Colonic mucosa (tissue), 4 donors: ENCODE results near the gene HDLBP. TPM values are rescaled to one million over a fixed set of nuclear protein-coding genes. Genes with fewer than 3 reads are reported as not detected.
"Not testable (repeated sequence)": the region's sequence is repeated elsewhere in the genome, so short reads cannot be mapped to it uniquely, and the experiment has no call there.

Experiments
- DNase-seq: peaks from one replicate; pipeline ENCODE4 v3.0.0-alpha.2; 2020
- H3K27ac ChIP-seq: fragments of 200-600 bp; one replicate; pipeline ENCODE4 v1.8.0; 2021
- H3K27me3 ChIP-seq: fragments of 200-600 bp; one replicate; pipeline ENCODE4 v1.8.0; 2021
- H3K36me3 ChIP-seq: fragments of 200-600 bp; one replicate; pipeline ENCODE4 v1.8.0; 2021
- H3K4me1 ChIP-seq: fragments of 200-600 bp; one replicate; pipeline ENCODE4 v1.8.0; 2021; ENCODE audit warnings: mild to moderate bottlenecking
- H3K4me3 ChIP-seq: fragments of 200-600 bp; one replicate; pipeline ENCODE4 v1.8.0; 2021
- H3K9ac ChIP-seq, 2 donors: one replicate each; pipeline ENCODE4 v1.7.0; 2013; ENCODE audit warnings: control low read depth in 2 of 2, low read depth in 2 of 2, low read length in 2 of 2
- H3K9me3 ChIP-seq: fragments of 200-600 bp; one replicate; pipeline ENCODE4 v1.8.0; 2021
- intact Hi-C: fragments of 100-400 bp; cut with DNase I; formaldehyde crosslinking; loops from one replicate; pipeline ENCODE4 v1.14.1; 2022
- total RNA-seq, 2 donors: library from RNA; stranded (reverse); fragmentation: NEBNext Ultra II Directional in 1 of 2; extraction: Animal tissue kit (Norgen Biotek cat#: 25700) in 1 of 2; gene quantifications; one replicate each; pipeline ENCODE4 v1.2.1, GENCODE V29; 2021
- TF ChIP-seq, protein P1 (sequence below): fragments of 200-600 bp; IDR thresholded peaks from one replicate; pipeline ENCODE4 v1.8.0; 2022; ENCODE audit warnings: antibody characterized with exemption, mild to moderate bottlenecking
- donor health status: healthy.
- donor health status: DM: no; HTN: no; CAD: no.
- donor health status: DM: no; HTN: no; CAD: no.

Gene HDLBP
- total RNA-seq, 2 donors from 2014 or later: 483 to 625 TPM

DNA sequence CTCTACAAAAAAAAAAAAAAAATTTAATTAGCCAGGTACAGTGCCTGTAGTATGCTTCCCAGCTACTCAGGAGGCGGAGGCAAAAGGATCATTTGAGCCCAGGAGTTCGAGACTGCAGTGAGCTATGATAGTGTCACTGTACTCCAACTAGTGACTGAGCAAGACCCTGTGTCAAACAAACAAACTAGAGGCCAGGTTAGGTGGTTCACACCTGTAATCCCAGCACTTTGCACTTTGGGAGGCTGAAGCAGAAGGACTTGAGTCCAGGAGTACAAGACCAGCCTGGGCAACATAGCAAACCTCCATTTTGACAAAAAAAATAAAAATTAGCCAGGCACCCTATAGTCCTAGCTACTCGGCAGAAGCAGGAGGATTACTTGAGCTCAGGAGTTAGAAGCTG is 13.4 kb downstream of the HDLBP start:
- H3K9me3 ChIP-seq: no peaks in the 10 kb centered on the region
- H3K27ac ChIP-seq: no peak overlapping the region
- H3K27me3 ChIP-seq: no peaks in the 10 kb centered on the region
- TF ChIP-seq, protein P1, sequence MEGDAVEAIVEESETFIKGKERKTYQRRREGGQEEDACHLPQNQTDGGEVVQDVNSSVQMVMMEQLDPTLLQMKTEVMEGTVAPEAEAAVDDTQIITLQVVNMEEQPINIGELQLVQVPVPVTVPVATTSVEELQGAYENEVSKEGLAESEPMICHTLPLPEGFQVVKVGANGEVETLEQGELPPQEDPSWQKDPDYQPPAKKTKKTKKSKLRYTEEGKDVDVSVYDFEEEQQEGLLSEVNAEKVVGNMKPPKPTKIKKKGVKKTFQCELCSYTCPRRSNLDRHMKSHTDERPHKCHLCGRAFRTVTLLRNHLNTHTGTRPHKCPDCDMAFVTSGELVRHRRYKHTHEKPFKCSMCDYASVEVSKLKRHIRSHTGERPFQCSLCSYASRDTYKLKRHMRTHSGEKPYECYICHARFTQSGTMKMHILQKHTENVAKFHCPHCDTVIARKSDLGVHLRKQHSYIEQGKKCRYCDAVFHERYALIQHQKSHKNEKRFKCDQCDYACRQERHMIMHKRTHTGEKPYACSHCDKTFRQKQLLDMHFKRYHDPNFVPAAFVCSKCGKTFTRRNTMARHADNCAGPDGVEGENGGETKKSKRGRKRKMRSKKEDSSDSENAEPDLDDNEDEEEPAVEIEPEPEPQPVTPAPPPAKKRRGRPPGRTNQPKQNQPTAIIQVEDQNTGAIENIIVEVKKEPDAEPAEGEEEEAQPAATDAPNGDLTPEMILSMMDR: no peak
- H3K9ac ChIP-seq: no peak overlapping the region
- no peak for DNase-seq
- intact Hi-C loops: no loop called here
- no peaks in the 10 kb centered on the region for H3K4me1 ChIP-seq
- no peaks in the 10 kb centered on the region for H3K36me3 ChIP-seq
- no peak overlapping the region for H3K4me3 ChIP-seq

DNA sequence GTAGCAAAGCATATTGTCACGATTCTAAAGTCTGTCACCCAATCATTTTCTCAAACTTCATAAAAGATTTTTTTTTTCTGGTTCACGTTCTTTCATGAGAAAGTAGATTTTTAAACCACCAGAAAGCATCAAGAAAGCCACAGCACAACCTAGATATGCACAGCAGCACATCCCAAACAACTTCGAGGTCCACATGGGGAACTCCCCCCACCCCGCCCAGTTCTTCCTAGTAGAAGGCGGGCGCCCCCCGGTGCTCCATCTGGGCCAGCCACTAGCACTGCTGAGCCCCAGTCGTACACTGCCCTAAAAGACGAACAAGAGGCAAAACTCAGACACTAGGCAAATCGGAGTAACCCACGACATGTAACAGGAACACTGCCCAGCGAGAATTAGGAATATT is 15.5 kb downstream of the HDLBP start:
- Histone ChIP-seq H3K36me3 (no peaks in the 10 kb centered on the region), H3K27ac (no peak overlapping the region), H3K9me3 (no peaks in the 10 kb centered on the region), H3K27me3 (no peaks in the 10 kb centered on the region), H3K9ac (no peak overlapping the region), H3K4me3 (no peak overlapping the region), H3K4me1 (no peaks in the 10 kb centered on the region)
- TF ChIP-seq, protein P1: no peak
- intact Hi-C loops: no loop called here
- no peak for DNase-seq

DNA sequence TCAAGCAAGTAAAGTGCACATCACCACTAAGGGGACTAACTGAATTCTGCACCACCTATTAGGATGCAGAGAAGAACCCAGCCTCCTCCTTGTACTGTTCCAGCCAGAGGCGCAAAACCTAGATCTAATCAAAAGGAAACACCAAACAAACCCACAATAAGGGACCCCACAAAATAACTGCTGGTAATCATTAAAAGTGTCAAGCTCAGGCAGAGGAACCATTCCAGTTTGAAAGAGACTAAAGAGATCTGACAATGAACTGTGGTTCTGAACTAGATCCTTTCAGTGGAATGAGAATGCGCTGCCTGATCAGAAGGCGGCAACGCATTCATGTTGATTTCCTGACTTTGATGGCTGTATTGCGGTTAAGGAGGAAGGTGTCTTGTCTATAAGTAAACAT is 16.8 kb downstream of the HDLBP start:
- H3K27me3 ChIP-seq: no peaks in the 10 kb centered on the region
- TF ChIP-seq, protein P1: no peak
- no peak overlapping the region for H3K4me3 ChIP-seq
- H3K27ac ChIP-seq: no peak overlapping the region
- no peaks in the 10 kb centered on the region for H3K9me3 ChIP-seq
- no peak for DNase-seq
- no peak overlapping the region for H3K9ac ChIP-seq
- no peaks in the 10 kb centered on the region for H3K36me3 ChIP-seq
- intact Hi-C loops: no loop called here
- H3K4me1 ChIP-seq: no peaks in the 10 kb centered on the region

- H3K27ac ChIP-seq: no peak overlapping the region
- no peaks in the 10 kb centered on the region for H3K36me3 ChIP-seq
- H3K27me3 ChIP-seq: no peaks in the 10 kb centered on the region
- TF ChIP-seq, protein P1: no peak
- no peaks in the 10 kb centered on the region for H3K9me3 ChIP-seq
- DNase-seq: no peak
- no peaks in the 10 kb centered on the region for H3K4me1 ChIP-seq
- intact Hi-C loops: no loop called here
- no peak overlapping the region for H3K9ac ChIP-seq
- H3K4me3 ChIP-seq: no peak overlapping the region
Observed at GRCh38 chr2:241296767-241297166, 18.7 kb downstream of the HDLBP start.

- H3K9me3 ChIP-seq: no peaks in the 10 kb centered on the region
Observed at GRCh38 chr2:241295326-241296095, 20.0 kb downstream of the HDLBP start.

DNA sequence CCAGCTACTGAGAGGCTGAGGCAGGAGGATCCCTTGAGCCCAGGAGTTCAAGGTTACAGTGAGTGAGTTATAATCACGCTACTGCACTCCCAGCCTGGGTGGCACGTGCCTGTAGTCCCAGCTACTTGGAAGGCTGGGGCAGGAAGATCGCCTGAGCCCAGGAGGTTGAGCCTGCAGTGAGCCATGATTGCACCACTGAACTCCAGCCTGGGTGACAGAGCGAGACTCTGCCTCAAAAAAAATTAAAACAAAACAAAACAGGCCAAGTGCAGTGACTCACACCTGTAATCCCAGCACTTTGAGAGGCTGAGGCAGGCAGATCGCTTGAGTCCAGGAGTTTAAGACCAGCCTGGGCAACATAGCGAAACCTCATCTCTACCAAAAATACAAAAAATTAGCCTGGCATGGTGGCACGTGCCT is 22.1 kb downstream of the HDLBP start:
- H3K27ac ChIP-seq, DNase-seq, H3K4me1 ChIP-seq, H3K27me3 ChIP-seq, H3K9ac ChIP-seq, H3K36me3 ChIP-seq, H3K9me3 ChIP-seq, H3K4me3 ChIP-seq, intact Hi-C loops: not testable (repeated sequence)

More at GRCh38 chr2:241295326-241296095, 20.0 kb downstream of the HDLBP start:
- TF ChIP-seq, protein P1: no peak
- no peaks in the 10 kb centered on the region for H3K27me3 ChIP-seq
- H3K9ac ChIP-seq: no peak overlapping the region
- no peak for DNase-seq
- intact Hi-C loops: no loop called here
- H3K36me3 ChIP-seq: no peaks in the 10 kb centered on the region
- H3K27ac ChIP-seq: no peak overlapping the region
- H3K4me3 ChIP-seq: no peak overlapping the region
- H3K4me1 ChIP-seq: no peaks in the 10 kb centered on the region
